HG02571 (cell line): ENCODE results near the gene JAK2.

Experiments used
- ATAC-seq: cut with Tn5 transposase; IDR thresholded peaks from one replicate; pipeline ENCODE4 v1.9.1; 2021; ENCODE audit warnings: mild to moderate bottlenecking, moderate library complexity; ENCODE audit not compliant: unreplicated experiment

Gene JAK2

DNA sequence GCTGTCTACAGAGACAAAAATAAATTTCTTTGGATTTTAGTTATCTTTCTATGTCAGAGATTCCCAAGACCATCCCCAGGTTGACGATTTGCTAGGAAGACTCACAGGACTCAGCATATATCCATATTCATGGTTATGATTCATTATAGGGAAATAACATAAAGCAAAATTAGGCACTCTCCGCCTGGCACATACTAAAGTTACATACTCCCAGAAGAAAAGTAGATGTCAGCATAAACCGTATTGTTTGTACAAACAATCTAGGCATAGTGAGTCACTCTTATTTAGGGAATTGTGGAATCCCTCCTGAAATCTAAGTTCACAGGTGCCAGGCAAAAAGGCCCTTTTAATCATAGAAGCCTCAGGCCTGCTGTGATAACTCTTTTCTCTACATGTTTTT lies 137.4 kb downstream of the JAK2 start:
- no peak for ATAC-seq

DNA sequence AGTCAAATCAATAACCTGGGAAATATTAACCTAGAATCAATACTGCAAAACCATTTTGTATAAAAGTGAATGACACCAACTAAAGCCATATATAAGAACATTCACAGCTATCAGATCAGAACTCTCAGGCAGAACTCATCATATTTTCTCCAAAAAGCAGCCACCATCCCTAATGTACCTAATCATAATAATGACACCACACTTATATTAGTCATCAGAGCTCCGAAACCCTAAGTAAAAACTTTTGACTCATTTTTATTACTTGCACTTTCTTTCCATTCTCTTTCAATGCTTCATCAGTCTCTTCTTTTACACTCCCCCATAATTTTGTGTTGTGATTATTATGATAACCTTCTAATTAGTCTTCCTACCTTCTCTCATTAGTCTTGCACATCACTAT lies 155.1 kb downstream of the JAK2 start:
- ATAC-seq, result no peak

DNA sequence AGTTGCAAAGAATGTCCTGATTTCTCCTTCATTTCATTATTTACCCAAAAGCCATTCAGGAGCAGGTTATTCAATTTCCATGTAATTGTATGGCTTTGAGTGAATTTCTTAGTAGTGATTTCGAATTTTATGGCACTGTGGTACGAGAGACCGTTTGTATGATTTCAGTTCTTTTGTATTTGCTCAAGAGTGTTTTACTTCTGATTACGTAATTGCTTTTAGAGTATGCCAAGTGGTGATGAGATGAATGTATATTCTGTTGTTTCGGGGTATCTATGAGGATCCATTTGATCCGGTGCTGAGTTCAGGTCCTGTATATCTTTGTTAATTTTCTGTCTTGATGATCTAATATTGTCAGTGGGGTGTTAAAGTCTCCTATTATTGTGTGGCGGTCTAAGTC lies 159.1 kb downstream of the JAK2 start:
- ATAC-seq, result no peak

DNA sequence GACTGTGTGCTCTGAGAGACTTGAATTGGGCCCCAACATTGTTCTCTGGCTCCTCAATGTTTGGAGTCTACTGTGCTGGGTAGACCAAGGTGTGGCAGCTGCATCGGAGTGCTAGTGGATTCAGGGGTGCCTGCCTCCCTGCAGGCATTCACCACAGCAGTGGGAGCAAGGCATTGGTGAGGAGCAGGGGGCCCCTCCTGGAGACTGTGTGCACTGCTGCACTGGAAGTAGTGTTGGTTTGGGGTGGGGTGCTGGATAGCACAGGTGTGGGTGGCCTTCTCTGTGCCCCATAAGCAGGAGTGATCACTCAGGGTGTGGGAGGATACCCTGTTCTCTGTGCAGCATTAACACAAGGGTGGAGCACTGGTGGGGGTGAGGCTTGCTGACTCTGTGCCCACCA lies 161.2 kb downstream of the JAK2 start:
- ATAC-seq, result no peak
